ENCODE results near the gene FOXP1. TPM values are rescaled to one million over a fixed set of nuclear protein-coding genes. Genes with fewer than 3 reads are reported as not detected.

The FOXP1 gene
- total and polyA plus RNA-seq, 3 donors from 2014 or later, result 37.8 to 105 (median 75.9) TPM

DNA sequence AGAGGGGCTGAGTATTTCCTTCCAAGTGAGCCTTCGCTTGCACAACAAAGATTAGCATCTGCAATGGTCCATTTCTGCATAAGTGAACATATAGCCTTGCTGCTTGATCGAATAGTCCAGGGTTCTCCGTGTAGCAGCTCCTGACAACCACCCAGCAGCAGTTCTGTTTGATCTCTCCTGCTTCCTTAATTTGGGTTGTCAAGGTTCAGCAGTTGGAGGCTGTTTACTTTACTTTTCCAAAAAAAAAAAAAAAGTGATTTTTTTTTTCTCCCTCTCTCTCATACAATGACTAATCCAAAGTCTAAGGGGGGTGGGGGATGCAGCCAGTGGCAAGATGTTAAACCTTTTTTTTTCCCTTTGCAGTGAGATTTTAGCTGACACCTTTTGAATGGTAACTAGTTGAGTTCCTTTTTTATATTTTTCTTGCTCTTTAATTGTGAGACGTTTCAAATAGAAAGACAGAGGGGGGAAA, 3.6 kb downstream of the FOXP1 start:
- no peaks in the 10 kb centered on the region for H3K9me3 ChIP-seq
- no peaks in the 10 kb centered on the region for H3K27me3 ChIP-seq
- no peak overlapping the region for H3K4me3 ChIP-seq
- TF ChIP-seq POLR2A (IDR thresholded peaks at IDR 0.05), result no peak
- TF ChIP-seq, protein P1, sequence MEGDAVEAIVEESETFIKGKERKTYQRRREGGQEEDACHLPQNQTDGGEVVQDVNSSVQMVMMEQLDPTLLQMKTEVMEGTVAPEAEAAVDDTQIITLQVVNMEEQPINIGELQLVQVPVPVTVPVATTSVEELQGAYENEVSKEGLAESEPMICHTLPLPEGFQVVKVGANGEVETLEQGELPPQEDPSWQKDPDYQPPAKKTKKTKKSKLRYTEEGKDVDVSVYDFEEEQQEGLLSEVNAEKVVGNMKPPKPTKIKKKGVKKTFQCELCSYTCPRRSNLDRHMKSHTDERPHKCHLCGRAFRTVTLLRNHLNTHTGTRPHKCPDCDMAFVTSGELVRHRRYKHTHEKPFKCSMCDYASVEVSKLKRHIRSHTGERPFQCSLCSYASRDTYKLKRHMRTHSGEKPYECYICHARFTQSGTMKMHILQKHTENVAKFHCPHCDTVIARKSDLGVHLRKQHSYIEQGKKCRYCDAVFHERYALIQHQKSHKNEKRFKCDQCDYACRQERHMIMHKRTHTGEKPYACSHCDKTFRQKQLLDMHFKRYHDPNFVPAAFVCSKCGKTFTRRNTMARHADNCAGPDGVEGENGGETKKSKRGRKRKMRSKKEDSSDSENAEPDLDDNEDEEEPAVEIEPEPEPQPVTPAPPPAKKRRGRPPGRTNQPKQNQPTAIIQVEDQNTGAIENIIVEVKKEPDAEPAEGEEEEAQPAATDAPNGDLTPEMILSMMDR (IDR thresholded peaks at IDR 0.05), result no peak
- no peak overlapping the region for H3K27ac ChIP-seq
- H3K36me3 ChIP-seq (ENCODE audit: low read depth, missing control alignments), result no peaks in the 10 kb centered on the region
- H3K4me1 ChIP-seq, result peaks cover 3% of the 10 kb centered on the region
- intact Hi-C loops (cut with DNase I; ENCODE audit: low total_unique reads), result no loop called here
- WGBS, 2 donors, result 60 to 61% methylated on average over 4 of the region's 4 CpGs
- no peak for DNase-seq

DNA sequence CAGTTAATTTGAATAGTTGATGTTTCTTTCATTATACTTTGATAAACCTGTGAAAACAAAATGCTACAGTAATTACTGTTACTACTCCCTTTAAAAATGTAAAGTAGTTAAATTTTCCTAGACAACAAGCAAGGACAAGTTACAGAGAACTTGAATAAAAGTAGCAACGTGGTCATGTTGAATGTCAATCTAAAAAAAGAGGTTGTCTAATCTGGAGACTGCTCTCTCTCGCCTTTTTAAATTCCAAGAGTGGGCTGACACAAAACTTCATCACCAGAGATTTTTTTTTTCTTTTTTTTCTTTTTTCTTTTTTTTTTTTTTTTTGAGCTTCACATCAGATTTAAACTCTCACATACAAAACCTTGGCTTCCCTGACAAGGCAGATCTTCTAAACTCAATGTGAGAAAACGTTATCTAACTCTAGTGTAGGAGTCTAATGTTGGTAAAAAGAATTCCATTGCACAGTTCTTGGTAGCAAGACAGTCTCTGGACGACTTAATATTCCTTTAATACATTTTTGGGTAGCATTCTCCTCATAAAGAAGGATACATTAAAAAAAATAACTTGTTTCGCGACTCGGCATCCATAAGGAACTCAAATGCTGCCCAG, 4.1 kb downstream of the FOXP1 start:
- peaks cover 3% of the 10 kb centered on the region for H3K4me1 ChIP-seq
- H3K9me3 ChIP-seq, result no peaks in the 10 kb centered on the region
- H3K27me3 ChIP-seq, result no peaks in the 10 kb centered on the region
- no peak for DNase-seq
- TF ChIP-seq, protein P1 (IDR thresholded peaks at IDR 0.05), result no peak
- no peak for TF ChIP-seq POLR2A (IDR thresholded peaks at IDR 0.05)
- intact Hi-C loops (cut with DNase I; ENCODE audit: low total_unique reads), result no loop called here
- no peak overlapping the region for H3K4me3 ChIP-seq
- H3K36me3 ChIP-seq (ENCODE audit: low read depth, missing control alignments), result no peaks in the 10 kb centered on the region
- WGBS, 2 donors, result 49 to 66% methylated on average over 7 of the region's 7 CpGs
- no peak overlapping the region for H3K27ac ChIP-seq

DNA sequence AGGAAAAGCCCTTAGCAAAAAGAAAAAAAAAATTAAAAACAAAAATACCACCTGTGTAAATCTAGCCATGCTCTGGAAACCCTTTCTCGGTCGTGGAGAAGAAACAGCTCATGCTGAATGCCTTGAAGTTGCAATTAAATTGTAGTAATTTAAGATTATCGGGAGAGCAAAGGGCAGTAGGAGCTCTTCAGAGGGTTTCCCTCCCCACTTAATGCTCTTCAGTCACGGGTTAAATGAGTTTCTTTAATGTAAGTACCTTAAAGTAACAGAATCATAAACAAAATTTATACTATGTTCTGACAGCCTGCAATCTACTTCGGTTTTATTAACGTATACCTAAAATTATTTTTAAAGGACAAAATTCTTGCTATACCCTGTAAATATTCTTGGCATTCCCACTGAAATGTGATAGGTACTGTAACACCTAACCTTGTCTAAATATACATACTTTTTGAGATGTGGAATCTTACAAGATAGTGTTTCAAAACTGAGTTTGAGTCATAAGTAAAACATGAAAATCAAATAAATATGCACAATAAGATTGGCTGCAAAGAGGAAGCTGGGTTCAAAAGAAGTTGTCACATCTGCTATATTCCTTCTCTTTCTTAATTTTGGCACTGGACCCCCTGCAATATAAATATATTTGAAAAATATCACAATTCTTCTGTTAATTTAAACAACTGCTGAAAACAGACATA, 5.3 kb downstream of the FOXP1 start:
- DNase-seq, result no peak
- no peak overlapping the region for H3K4me3 ChIP-seq
- H3K4me1 ChIP-seq, result peaks cover 3% of the 10 kb centered on the region
- no peaks in the 10 kb centered on the region for H3K9me3 ChIP-seq
- H3K27ac ChIP-seq, result no peak overlapping the region
- WGBS, 2 donors, result 79 to 80% methylated on average over 6 of the region's 6 CpGs
- no peaks in the 10 kb centered on the region for H3K36me3 ChIP-seq (ENCODE audit: low read depth, missing control alignments)
- TF ChIP-seq POLR2A (IDR thresholded peaks at IDR 0.05), result no peak
- TF ChIP-seq, protein P1 (IDR thresholded peaks at IDR 0.05), result no peak
- H3K27me3 ChIP-seq, result no peaks in the 10 kb centered on the region
- intact Hi-C loops (cut with DNase I; ENCODE audit: low total_unique reads), result no loop called here

DNA sequence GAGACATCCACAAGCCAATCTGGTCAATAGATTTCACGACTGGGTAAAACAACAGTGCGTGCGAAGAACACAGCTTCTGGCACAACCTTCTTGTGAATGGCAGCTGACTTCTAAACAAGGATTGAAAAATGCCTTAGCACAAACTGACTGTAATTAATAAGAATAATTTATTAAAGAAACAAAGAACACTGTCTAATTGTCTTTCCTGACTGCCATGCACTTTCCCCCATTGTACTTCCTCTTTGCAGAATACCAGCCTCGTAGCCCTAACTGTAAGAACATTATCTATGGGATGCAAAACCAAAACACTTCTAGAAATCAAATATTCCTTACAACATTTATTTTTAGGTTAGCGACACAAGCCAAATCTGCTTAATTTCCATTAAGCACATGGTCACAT, 6.5 kb downstream of the FOXP1 start:
- peaks cover 3% of the 10 kb centered on the region for H3K4me1 ChIP-seq
- WGBS, 2 donors, result 77 to 90% methylated on average over 5 of the region's 5 CpGs

More for the DNA sequence above, 6.5 kb downstream of the FOXP1 start:
- TF ChIP-seq, protein P1 (IDR thresholded peaks at IDR 0.05), result no peak
- no peak for TF ChIP-seq POLR2A (IDR thresholded peaks at IDR 0.05)
- Histone ChIP-seq H3K9me3 (no peaks in the 10 kb centered on the region), H3K27ac (no peak overlapping the region), H3K4me3 (no peak overlapping the region), H3K27me3 (no peaks in the 10 kb centered on the region), H3K36me3 (ENCODE audit: low read depth, missing control alignments) (no peaks in the 10 kb centered on the region)
- no peak for DNase-seq
- intact Hi-C loops (cut with DNase I; ENCODE audit: low total_unique reads), result no loop called here
